Measurements from ENCODE around the gene NME3.

Gene NME3

DNA sequence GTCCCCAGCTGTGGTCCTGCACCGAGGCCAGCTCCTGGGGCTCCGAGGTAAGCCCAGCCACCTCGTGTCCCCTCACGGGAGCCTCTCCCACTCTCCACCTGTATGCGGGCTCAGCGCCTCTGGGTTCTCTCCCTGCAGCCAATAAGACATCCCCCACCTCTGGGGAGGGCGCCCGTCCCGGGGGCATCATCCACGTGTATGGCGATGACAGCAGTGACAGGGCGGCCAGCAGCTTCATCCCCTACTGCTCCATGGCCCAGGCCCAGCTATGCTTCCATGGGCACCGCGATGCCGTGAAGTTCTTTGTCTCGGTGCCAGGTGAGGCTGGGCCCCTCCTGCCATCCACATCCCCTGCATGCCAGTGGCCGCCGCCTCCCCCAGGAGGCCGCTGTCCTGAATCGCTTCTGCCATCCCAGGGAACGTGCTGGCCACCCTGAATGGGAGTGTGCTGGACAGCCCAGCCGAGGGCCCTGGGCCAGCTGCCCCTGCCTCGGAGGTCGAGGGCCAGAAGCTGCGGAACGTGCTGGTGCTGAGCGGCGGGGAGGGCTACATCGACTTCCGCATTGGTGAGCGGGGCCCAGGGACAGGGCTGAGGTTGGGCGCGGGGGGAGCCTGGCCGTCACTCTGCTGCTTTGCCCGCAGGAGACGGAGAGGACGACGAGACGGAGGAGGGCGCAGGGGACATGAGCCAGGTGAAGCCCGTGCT lies 3.1 kb downstream of the NME3 start:
- DNase-seq, result no peak

DNA sequence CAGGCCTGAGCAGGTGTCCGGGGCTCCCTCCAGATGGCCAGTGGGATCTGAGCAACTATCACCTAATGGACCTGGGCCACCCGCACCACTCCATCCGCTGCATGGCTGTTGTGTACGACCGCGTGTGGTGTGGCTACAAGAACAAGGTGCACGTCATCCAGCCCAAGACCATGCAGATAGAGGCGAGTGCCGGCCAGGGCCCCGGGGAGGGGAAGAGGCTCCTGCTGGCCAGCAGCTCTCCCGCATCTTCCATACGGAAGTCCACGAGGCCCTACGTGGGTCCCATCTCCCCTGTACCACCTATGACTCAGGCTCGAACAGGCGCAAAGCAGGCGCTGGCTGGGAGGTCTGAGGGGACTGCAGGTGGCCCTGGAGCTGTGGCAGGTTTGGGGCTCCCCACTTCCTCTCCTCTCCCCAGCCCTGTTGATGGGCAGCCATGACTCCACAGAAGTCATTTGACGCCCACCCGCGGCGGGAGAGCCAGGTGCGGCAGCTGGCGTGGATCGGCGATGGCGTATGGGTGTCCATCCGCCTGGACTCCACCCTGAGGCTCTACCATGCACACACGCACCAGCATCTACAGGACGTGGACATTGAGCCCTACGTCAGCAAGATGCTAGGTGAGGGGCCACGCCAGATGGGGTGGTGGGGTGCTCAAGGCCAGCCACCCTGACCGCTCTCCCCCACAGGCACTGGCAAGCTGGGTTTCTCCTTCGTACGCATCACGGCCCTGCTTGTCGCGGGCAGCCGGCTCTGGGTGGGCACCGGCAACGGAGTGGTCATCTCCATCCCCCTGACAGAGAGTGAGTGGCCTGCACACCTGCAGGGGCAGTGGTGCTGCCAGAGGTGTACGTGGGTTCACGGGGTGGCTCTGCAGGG lies 4.0 kb downstream of the NME3 start:
- no peak for DNase-seq

DNA sequence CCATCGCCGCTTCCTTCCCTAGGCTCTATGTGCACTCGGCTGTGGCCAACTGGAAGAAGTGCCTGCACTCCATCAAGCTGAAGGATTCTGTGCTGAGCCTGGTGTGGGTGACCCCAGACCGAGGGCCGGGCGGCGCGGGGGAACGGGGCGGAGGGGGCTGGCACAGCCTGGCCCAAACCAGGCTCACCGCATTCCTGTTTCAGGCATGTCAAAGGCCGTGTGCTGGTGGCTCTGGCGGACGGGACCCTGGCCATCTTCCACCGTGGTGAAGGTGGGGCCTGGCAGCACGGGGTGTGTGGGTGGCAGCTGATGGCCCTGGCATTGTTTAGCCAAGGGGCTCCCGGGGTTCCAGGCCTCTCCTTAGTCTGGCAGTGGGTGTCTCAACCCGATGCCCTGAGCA lies 4.6 kb downstream of the NME3 start:
- no peak for DNase-seq

DNA sequence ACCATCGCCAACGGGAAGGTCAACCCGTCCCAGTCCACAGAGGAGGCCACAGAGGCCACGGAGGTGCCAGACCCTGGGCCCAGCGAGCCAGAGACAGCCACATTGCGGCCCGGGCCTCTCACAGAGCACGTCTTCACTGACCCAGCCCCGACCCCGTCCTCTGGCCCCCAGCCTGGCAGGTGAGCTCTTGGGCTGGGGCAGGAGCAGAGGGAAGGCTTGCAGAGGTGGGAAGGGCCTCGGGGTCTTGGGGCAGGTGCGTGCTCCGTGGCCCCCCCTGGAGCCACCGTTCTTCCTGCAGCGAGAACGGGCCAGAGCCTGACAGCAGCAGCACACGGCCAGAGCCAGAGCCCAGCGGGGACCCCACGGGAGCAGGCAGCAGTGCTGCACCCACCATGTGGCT lies 5.1 kb downstream of the NME3 start:
- DNase-seq, result no peak

DNA sequence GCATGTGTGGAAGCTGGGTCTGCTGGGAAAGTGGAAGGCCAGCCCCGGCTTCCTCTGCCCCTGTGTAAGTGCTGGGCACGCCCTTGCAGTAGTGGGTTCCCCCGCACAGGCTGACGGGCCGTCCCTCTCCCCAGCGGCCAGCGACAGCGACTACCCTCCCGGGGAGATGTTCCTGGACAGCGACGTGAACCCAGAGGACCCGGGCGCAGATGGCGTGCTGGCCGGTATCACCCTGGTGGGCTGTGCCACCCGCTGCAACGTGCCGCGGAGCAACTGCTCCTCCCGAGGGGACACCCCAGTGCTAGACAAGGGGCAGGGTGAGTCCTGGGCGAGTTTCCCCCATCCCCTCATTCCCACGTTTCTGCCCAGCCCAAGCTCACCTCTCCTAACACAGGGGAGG lies 5.5 kb downstream of the NME3 start:
- DNase-seq, result no peak

DNA sequence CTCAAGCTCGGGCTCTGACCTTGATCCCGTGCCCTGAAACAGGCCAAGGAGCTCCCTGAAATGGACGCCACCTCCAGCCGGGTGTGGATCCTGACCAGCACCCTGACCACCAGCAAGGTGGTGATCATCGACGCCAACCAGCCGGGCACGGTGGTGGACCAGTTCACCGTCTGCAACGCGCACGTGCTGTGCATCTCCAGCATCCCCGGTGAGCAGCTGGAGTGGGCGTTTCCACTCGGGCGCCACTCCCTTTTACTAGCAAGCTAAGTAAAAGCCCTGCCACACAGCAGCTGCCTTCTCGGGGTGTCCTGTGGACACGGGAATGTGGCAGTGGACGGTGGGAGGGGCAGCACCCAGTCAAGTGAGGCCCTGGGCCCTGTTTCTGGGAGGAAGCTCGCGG lies 6.4 kb downstream of the NME3 start:
- no peak for DNase-seq

DNA sequence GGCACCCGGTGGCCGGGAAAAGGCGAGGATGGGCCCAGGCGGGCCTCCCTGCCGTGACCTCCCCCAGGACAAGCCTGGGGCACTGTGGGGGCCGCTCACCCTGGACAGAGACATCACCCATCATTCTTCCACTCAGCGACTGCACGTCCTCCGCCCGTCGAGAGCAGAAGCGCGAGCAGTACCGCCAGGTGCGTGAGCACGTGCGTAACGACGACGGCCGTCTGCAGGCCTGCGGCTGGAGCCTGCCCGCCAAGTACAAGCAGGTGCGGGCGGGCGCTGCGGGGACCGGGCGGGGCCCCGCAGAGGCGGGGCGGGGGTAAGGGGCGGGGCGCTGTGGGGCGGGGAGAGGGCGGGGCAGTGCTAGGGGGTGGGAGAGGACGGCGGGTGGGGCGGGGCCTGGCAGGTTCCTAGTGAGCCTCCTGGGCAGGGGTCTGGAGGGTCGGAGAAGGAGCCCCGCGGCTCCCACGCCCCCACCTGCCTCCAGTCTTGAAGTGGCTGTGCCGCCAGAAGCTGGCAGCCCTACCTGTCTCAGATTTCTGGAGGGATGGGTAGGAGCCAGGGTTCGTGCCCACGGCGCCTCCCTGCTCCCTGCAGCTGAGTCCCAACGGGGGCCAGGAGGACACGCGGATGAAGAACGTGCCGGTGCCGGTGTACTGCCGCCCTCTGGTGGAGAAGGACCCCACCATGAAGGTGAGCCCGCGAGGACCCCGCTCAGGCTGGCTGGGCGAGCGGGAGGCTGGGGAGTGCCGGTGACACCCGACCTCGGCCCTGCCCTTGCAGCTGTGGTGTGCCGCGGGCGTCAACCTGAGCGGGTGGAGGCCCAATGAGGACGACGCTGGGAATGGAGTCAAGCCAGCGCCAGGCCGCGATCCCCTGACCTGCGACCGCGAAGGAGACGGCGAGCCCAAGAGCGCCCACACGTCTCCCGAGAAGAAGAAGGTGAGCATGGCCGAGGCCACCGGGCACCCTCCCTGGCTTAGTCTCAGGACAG lies 7.5 kb downstream of the NME3 start:
- no peak for DNase-seq

DNA sequence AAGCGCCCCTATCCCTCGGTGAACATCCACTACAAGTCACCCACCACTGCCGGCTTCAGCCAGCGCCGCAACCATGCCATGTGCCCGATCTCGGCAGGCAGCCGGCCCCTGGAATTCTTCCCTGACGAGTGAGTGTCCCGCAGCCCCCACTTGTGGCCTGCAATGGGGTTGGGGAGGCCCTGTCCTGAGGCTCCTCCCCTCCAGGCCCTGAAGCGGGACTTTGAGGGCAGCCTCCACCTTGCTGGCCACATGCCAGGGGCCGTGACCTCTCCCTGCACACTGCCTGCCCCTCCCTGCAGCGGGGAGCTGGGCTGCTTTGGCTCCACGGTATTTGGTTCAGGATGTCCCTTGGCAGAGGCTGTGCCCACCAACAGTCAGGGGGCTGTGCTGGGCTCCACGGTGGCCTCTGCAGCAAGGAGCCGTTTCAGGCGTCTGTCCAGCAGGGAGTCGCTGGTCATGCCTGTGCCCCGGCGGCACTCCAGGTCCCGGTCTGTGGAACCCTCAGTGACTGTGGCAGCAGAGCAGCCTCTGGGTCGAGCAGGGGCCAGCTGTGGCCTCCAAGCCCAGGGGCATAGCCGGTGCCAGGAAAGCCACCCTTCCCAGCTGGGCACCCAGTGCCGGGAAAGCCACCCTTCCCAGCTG lies 8.3 kb downstream of the NME3 start:
- DNase-seq, result no peak

DNA sequence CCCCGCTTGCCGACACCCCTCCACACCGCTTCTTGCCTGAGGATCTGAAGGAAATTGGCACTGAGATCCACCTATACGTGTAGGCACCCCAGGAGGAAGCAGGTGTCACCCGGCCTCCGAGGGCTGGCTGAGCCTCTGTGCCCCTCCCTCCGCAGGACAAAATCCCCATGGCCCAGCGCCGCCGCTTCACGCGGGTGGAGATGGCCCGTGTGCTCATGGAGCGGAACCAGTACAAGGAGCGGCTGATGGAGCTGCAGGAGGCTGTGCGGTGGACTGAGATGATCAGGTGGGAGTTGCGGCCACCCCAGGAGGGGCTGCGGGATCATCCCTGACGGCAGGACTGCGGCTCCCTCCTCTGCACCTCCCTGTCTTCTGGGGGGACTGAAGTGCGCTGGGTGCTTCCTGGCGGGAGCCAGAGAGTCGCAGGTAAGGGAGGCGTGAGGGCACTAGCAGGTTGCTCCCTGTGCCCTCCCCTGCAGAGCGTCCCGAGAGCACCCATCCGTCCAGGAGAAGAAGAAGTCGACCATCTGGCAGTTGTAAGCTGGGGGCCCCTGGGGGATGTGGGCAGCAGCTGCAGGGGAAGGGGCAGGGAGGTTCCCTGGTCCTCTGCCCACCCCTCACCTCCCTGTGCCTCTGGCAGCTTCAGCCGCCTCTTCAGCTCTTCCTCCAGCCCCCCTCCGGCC lies 9.0 kb downstream of the NME3 start:
- no peak for DNase-seq

DNA sequence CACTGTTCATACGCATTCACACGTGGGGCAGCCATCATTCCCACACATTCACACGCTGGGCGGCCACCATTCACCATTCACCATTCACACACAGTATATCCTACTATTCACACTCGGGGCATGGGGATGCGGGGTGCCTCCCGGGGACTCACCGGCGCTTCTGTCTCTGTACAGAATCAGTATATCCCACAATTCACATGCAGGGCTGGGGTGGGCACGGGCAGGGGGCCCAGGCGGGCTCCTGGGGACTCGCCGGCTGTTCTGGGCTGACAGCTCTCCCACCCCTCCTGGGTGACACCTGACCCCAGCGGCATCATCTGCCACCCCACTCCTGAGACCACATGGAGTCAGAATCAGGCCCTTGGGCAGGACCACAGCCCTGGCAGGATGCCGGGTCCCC lies 9.6 kb downstream of the NME3 start:
- DNase-seq, result no peak

DNA sequence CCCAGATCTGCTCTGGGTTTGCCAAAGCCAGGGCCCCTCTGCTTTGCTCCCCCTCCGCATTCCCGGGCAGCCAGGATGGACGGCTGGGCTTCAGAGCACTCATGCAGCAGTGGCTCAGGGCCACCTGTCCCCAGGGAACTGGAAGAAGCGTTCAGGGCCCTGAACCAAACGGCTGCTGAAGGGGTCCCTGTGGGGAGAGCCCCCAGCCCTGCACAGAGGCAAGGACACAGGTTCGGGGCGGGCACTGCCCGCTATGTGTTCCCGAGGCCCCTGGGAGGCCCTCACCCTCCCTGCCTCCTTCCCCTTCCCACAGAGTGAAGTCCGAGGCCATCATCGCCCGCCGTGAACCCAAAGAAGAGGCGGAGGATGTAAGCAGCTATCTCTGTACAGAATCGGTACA lies 10.4 kb downstream of the NME3 start:
- DNase-seq, result no peak

DNA sequence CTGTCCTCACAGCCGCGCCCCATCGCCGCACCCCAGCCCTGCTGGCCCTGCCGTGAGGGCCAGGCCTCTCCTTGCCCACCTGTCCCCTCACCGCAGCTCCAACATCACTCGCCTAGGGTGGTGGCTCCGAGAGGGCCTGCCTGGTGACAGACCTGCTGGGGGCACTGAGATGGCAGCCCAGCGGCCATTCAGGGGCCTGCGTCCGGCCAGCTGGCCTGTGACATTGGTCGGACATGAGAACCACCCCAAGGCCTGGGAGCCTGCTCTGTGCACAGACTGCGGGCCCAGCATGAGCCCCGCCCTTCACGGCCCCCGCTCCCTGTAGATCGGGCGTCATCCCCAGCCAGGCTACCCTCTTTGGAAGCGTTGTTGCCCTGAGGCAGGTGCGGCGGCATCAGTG lies 11.8 kb downstream of the NME3 start:
- DNase-seq, result no peak

DNA sequence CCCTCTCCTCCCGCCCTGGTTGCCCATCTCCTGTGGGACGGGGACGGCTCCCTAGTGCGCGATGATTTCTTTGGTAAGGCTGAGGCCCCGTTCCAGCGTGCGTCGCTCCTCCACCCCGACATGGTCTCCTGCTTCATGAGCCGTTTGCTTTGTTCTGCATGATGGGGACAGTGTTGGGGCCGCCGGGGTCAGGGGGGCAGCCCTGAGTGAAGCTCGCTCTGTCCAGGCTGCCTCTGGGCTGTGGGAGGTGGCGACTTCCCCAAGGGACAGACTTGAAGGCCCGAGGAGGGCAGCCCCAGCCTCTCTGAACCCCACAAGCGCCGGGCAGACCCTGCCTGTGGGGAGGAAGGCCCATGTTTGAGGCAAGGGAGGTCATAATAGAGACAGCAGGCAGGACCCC lies 12.4 kb downstream of the NME3 start:
- no peak for DNase-seq

DNA sequence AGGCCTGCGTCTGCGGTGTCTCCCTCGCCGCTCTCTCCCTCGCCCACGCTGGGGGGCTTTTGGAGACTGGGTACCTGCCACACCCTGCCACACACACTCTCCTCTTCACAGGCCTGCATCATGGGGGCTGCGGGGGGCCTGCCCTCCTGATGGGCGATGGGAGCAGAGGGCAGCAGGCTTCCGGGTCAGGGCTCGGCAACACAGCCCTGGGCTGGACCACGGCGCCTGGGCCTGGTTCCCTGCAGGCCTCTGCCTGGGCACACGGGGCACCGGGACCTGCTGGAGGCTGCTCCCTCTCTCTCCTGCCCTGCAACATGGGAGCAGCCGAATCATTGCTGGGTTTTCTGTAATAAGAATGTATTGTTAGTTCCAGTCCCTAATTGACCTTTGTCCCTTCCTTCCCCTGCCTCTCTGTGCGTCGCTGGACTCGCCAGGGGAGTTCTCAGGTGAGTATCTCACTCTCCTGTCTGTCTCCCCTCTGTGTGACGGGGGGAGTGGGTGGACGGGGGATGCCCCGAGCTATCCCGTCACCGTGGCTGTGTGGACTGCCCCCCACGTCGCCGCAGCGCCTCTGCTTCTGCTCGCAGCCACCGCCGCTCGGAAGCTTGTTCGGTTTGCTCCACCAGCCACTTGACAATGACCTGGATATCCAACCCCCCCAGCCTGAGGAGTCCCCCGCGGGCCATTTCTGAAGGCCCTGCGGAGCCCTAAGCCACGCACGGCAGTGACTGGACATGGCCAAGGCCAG lies 13.5 kb downstream of the NME3 start:
- DNase-seq, result no peak

DNA sequence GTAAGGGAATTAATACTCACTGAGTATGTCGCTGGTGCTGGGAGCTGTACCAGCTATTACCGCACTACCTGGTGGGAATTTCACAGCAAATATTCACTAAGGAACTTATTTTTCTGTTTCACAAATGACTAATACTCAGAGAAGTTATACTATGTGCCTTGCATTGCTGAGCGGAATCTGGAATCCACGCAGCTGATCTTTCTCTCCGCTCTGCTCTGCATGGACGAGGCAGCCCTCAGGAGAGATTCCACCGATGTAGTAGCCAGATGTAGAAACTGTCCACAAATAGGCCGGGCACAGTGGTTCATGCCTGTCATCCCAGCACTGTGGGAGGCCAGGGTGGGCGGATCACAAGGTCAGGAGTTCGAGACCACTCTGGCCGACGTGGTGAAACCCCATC lies 17.1 kb downstream of the NME3 start:
- no peak for DNase-seq

DNA sequence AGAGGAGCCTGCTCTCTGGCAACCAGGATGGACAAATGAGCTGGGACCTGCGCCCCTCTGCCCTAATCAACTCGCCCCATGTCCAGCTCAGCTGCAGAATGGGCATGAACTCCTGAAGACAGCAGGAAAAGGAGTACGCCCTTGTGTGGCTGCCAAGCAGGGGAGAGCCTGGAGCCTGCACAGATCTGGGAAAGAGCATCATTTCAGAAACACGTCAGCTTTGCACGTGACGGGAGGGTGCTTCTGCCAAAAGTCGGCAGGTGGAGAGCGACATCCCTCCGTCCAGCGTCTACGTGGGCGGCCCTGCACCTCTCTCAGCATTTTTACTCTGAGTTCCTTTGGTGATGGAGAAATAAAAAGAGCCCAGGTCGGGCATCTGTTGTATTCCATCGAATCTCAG lies 18.5 kb downstream of the NME3 start:
- no peak for DNase-seq

DNA sequence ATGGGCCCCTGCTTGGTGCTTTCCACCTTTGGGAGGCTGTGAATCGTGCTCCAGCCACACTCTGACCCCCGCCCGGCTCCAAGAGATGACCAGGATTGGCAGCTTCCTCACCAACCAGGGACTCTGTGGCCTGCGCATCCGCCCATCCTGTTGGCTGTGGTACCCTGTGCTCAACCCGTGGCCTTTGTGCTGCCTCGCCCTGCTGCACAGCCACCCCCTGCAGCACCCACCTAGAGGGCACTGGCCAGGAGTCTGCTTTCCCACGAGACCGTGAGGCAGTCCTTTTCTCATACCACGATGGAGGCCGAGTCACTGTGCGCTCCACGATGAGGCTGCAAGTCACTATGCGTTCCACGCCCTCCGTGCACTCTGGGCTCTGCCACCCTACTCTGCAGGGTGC lies 19.4 kb downstream of the NME3 start:
- no peak for DNase-seq

DNA sequence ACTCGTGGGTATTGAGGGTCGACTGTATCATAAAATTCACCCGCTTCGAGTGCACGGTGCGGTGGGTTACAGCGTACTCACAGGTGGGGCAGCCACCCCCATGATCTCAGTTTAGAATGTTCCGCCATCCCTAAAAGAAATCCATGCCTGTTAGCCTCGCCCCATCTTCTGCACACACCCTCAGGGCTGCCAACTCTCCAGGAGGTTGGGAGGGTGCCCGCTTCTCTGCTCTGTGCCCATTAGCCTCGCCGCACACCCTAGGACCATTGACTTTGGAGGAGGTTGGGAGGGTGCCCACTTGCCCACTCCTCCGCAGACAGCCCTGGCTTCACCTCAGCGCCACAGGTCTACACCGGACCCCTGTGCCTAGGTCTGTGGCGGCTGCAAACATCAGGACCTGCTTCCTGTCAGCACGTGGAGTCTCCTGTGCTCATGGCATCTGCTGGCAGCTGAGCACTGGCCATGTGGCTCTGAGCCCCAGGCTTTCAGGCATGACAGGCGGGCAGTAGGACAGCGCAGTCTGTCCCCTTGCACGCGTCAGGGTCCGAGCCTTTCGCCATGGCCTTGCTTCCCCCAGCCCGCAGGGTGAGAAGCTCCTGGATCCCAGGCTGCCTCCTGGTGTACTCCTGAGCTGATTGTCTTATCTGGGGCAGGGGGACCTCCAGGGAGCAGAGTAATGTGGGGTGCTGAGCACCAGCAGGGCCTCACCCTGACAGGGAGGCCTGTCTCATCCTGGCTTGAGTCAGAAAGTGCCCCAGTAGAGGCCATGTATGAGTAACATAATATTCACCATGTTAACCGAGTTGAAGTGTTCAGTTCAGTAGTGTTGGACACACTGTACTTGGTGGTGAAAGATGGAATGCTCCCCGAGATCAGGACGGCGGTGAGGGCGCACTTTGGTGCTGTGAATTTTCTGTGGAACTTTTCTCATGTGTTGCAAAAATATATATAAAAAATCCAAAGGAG lies 21.9 kb downstream of the NME3 start:
- DNase-seq, result no peak

DNA sequence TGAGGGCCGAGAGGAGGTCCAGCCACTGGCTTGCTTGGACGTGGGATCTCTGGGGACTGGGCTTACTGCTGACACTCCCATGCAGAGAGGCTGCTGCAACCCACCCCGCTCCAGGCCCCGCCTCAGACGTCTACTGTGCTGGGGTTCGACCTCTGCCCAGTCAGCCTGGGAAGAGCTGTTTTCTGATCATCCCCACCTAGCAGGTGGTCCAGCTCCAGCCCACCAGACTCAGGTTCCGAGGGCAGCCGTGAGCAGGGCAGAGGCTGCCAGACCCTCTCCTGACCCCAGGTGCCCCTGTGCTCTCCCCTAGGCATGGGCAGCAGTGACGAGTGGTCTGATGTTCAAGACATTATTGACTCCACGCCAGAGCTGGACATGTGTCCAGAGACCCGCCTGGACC lies 23.4 kb downstream of the NME3 start:
- DNase-seq, result no peak

DNA sequence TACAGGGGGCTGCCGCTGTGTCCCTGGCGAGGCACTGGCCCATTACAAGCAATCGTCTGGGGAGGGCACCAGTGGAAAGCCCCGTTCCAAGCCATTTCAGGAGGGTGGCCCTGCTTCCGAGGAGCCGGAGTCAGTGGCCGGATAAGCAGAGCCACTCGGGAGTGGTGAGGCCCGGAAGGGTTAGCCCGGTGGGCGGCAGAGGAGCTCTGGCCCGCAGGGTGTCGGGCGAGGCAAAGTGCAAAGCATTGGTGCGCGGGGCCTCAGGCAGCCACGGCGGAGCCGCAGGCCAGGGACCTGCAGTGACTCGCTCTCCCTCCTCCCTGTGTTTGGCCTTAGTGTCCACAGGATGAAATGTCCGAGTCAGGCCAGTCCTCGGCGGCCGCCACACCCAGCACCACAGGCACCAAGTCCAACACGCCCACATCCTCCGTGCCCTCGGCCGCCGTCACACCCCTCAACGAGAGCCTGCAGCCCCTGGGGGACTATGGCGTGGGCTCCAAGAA lies 24.6 kb downstream of the NME3 start:
- no peak for DNase-seq
